Measurements from ENCODE around the gene AP1G2. TPM values are rescaled to one million over a fixed set of nuclear protein-coding genes. Genes with fewer than 3 reads are reported as not detected.

The AP1G2 gene
- total RNA-seq, 4 donors from 2014 or later, result 175 to 369 (median 341) TPM

DNA sequence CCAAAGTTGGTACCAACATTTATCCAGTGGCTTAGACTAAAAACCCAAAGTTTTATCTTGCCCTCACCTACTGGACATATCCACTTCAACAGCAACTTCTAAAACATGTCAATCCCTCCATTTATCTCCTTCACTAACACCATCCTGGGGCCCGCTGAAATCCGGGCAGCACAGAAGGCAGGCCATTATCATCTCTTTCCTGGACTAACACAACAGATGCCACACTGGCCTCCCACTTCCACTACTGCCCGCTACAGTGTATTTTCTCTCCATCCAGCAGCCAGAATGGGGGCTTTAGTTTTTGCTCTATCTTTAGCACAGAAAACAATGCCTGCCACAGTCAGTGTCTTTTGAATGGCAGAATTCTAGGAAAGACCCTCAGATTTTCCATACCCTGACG lies 31.6 kb downstream of the AP1G2 start:
- H3K9me3 ChIP-seq, result no peaks in the 10 kb centered on the region
- TF ChIP-seq, protein P1, sequence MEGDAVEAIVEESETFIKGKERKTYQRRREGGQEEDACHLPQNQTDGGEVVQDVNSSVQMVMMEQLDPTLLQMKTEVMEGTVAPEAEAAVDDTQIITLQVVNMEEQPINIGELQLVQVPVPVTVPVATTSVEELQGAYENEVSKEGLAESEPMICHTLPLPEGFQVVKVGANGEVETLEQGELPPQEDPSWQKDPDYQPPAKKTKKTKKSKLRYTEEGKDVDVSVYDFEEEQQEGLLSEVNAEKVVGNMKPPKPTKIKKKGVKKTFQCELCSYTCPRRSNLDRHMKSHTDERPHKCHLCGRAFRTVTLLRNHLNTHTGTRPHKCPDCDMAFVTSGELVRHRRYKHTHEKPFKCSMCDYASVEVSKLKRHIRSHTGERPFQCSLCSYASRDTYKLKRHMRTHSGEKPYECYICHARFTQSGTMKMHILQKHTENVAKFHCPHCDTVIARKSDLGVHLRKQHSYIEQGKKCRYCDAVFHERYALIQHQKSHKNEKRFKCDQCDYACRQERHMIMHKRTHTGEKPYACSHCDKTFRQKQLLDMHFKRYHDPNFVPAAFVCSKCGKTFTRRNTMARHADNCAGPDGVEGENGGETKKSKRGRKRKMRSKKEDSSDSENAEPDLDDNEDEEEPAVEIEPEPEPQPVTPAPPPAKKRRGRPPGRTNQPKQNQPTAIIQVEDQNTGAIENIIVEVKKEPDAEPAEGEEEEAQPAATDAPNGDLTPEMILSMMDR (IDR thresholded peaks at IDR 0.05), result no peak
- no peak for TF ChIP-seq POLR2A (IDR thresholded peaks at IDR 0.05)

DNA sequence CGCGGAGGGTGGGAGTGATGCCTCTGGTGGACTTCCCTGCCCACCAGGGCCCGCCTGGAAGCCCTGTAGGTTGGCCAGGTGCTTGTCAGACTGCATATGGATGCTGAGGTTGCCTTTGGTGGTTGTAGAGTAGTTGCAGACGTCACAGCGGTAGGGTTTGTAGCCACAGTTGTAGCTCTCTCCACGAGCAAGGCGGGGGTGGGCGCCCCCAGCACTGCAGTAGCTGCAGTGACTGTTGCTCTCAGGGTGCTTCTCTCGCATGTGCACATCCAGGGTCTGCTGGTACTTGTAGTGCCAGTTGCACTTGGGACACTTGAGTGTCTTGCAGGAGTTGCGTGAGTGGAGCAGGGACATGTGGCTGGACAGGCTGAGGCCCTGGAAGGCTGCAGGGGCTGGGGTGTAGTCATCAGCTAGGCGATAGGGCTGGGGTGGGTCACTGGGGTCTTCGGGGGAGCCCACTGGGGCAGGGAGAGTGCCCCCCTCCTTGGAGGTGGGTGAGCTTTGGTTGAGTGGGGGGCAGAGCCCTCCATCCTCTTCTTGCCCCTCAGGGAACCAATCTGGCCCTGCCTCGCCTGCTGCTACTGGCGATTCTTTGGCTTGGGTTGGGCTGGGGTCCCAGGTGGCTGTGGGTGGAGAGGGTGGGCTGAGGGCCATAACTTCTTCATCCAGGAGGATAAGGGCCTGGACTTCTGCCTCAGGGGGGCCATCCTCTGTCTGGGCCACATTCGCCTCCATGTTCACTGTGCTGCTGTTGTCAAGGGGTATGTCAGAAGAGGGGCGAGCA lies 33.7 kb downstream of the AP1G2 start:
- Histone ChIP-seq H3K4me1 (no peaks in the 10 kb centered on the region), H3K9me3 (no peaks in the 10 kb centered on the region), H3K27me3 (no peaks in the 10 kb centered on the region), H3K36me3 (no peaks in the 10 kb centered on the region), H3K4me3 (no peak overlapping the region), H3K27ac (no peak overlapping the region)
- no peak for DNase-seq
- no peak for TF ChIP-seq POLR2A (IDR thresholded peaks at IDR 0.05)
- TF ChIP-seq, protein P1 (IDR thresholded peaks at IDR 0.05), result no peak

More for the DNA sequence above, 31.6 kb downstream of the AP1G2 start:
- no peaks in the 10 kb centered on the region for H3K36me3 ChIP-seq
- DNase-seq, result no peak
- H3K27me3 ChIP-seq, result no peaks in the 10 kb centered on the region
- no peaks in the 10 kb centered on the region for H3K4me1 ChIP-seq
- no peak overlapping the region for H3K27ac ChIP-seq
- H3K4me3 ChIP-seq, result no peak overlapping the region

GRCh38 chr14:23532658-23533057 lies 34.9 kb downstream of the AP1G2 start:
- TF ChIP-seq, protein P1 (IDR thresholded peaks at IDR 0.05), result no peak
- no peak for TF ChIP-seq POLR2A (IDR thresholded peaks at IDR 0.05)
- Histone ChIP-seq H3K27ac (no peak overlapping the region), H3K36me3 (no peaks in the 10 kb centered on the region), H3K4me1 (no peaks in the 10 kb centered on the region), H3K27me3 (no peaks in the 10 kb centered on the region), H3K4me3 (no peak overlapping the region), H3K9me3 (no peaks in the 10 kb centered on the region)
- no peak for DNase-seq

DNA sequence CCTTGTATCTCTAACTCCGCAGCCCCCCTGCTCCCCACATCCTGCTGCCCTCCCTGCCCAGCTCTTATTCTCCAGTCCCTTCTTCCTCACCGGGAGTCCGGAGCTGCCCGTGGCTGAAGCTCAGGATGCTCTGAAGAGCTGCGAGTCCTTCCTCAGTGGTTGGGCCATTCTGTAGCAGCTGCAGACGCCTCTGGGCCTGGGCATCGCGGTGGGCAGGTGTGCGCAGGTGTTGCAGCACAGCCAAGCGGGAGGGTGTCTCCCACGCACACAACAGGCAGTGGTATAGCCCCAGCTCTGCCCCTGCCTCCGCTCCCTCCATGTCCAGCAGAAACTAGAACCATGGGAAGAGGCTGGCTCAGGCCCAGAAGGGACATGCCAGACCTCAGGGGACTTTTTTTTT lies 36.2 kb downstream of the AP1G2 start:
- DNase-seq, result no peak
- no peak overlapping the region for H3K27ac ChIP-seq
- TF ChIP-seq, protein P1 (IDR thresholded peaks at IDR 0.05), result no peak
- TF ChIP-seq POLR2A (IDR thresholded peaks at IDR 0.05), result no peak

DNA sequence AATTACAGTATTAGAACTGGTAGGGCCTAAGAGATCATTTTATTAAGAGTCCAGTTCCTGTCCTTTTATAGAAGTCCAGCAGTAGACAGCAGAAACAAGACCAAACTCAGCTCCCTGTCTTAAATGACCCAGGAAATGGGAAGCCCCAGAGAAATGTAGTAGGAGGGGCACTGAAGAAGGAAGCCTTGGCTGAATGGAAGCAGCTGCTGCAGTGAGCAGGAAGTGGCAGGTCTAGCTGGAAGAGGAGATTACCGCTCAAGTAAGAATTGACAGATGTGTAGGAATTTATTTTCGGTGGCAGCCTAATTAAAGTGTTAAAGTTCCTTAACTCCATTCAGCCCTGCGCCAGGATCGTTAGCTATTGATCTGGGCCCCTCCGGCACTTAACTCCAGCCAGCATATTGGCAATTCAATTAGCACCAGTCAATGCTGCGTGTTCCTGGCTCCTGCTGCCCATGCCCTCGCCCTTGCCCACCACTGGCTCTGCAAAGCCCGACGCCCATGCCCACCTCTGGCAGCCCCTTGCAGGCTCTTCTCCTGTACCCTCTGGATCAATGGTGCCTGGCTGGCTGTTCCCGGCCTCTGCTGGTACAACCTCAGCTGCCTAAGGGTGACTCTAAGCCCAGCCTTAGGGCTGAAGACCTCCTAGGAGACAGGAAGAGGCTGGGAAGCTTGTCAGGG lies 37.1 kb downstream of the AP1G2 start:
- Histone ChIP-seq H3K36me3 (no peaks in the 10 kb centered on the region), H3K4me1 (no peaks in the 10 kb centered on the region), H3K4me3 (no peak overlapping the region), H3K9me3 (no peaks in the 10 kb centered on the region), H3K27me3 (no peaks in the 10 kb centered on the region), H3K27ac (no peak overlapping the region)
- TF ChIP-seq POLR2A (IDR thresholded peaks at IDR 0.05), result no peak
- TF ChIP-seq, protein P1 (IDR thresholded peaks at IDR 0.05), result no peak
- no peak for DNase-seq

More for the DNA sequence above, 36.2 kb downstream of the AP1G2 start:
- no peaks in the 10 kb centered on the region for H3K4me1 ChIP-seq
- H3K4me3 ChIP-seq, result no peak overlapping the region
- H3K9me3 ChIP-seq, result no peaks in the 10 kb centered on the region
- no peaks in the 10 kb centered on the region for H3K27me3 ChIP-seq
- no peaks in the 10 kb centered on the region for H3K36me3 ChIP-seq

Measured in Peyer's patch (tissue), 4 donors.